Endodermal cell (in vitro differentiated cells): ENCODE data around the gene DRD1. TPM values are rescaled to one million over a fixed set of nuclear protein-coding genes. Genes with fewer than 3 reads are reported as not detected.
"Not testable (repeated sequence)": the region's sequence is repeated elsewhere in the genome, so short reads cannot be mapped to it uniquely, and the experiment has no call there.

Experiments used
- DNase-seq: peaks from one replicate; pipeline ENCODE4 v3.0.0-alpha.2; 2017
- H3K27ac ChIP-seq: 2 replicates; pipeline ENCODE4 v1.5.1; 2013; ENCODE audit warnings: mild to moderate bottlenecking, low read depth, low read length, moderate library complexity
- H3K27me3 ChIP-seq: 2 replicates; pipeline ENCODE4 v1.6.1; 2013; ENCODE audit warnings: mild to moderate bottlenecking, low read length, moderate library complexity; ENCODE audit not compliant: insufficient read depth, control insufficient read depth, poor library complexity, severe bottlenecking
- H3K36me3 ChIP-seq: 2 replicates; pipeline ENCODE4 v1.7.0; 2013; ENCODE audit warnings: mild to moderate bottlenecking, low read length, moderate library complexity; ENCODE audit not compliant: control insufficient read depth, insufficient read depth
- H3K4me1 ChIP-seq: one replicate; pipeline ENCODE4 v1.7.0; 2013; ENCODE audit warnings: low read length; ENCODE audit not compliant: control insufficient read depth, insufficient read depth
- H3K4me3 ChIP-seq: 2 replicates; pipeline ENCODE4 v1.5.1; 2013; ENCODE audit warnings: mild to moderate bottlenecking, low read length, moderate library complexity
- H3K9ac ChIP-seq: 2 replicates; pipeline ENCODE4 v1.6.1; 2013; ENCODE audit warnings: mild to moderate bottlenecking, low read length, moderate library complexity; ENCODE audit not compliant: poor library complexity, severe bottlenecking; ENCODE audit errors: extremely low read depth
- H3K9me3 ChIP-seq: 2 replicates; pipeline ENCODE4 v1.6.1; 2013; ENCODE audit warnings: mild to moderate bottlenecking, low read length, moderate library complexity; ENCODE audit not compliant: control insufficient read depth
- H3K27ac Mint-ChIP-seq: 2 replicates; pipeline ENCODE4 v1.8.0; 2020; ENCODE audit warnings: mixed read lengths
- H3K27me3 Mint-ChIP-seq: 2 replicates; pipeline ENCODE4 v1.8.0; 2021; ENCODE audit warnings: mild to moderate bottlenecking, mixed read lengths; ENCODE audit not compliant: insufficient read depth
- H3K36me3 Mint-ChIP-seq: 2 replicates; pipeline ENCODE4 v1.8.0; 2020; ENCODE audit warnings: low read depth, mixed read lengths
- H3K4me1 Mint-ChIP-seq: 2 replicates; pipeline ENCODE4 v1.8.0; 2020; ENCODE audit warnings: mixed read lengths
- H3K4me3 Mint-ChIP-seq: 2 replicates; pipeline ENCODE4 v1.8.0; 2020; ENCODE audit warnings: mild to moderate bottlenecking, moderate library complexity, mixed read lengths
- H3K9me3 Mint-ChIP-seq: 2 replicates; pipeline ENCODE4 v1.8.0; 2020; ENCODE audit warnings: mild to moderate bottlenecking, mixed read lengths
- CTCF ChIP-seq: fragments of 200-600 bp; sonication (generic); conservative IDR thresholded peaks from 2 replicates; pipeline ENCODE4 v1.5.0; 2021; ENCODE audit warnings: antibody characterized with exemption, mild to moderate bottlenecking
- WGBS, 2 experiments: methylation state at CpG; one replicate each; pipeline versions ENCODE4 v1.1.5 to v1.1.7; 2013; ENCODE audit warnings: missing lambda C conversion rate in 2 of 2, mixed read lengths in 1 of 2; ENCODE audit not compliant: insufficient coverage in 1 of 2, insufficient read length in 1 of 2; 5-methylcytosine and 5-hydroxymethylcytosine counted together
- total RNA-seq, 2 donors: library from RNA; stranded (reverse); fragmentation: NEBNext Ultra II Directional in 1 of 2; extraction: Animal tissue kit (Norgen Biotek cat#: 25700) in 1 of 2; gene quantifications; 2 replicates in 1 of 2; 3 replicates in 1 of 2; pipeline ENCODE4 v1.2.1, GENCODE V29; 2021

The DRD1 gene
- total RNA-seq, 2 donors from 2014 or later: 0.53 to 0.59 TPM

GRCh38 chr5:175448276-175448675 is 4.3 kb upstream of the DRD1 start:
- H3K4me1 ChIP-seq: peaks cover 13% of the 10 kb centered on the region
- peak overlapping the region; percentile 30 for H3K4me3 Mint-ChIP-seq
- no peak overlapping the region for H3K9ac ChIP-seq
- no peaks in the 10 kb centered on the region for H3K9me3 ChIP-seq
- TF ChIP-seq CTCF: no peak
- peaks cover 38% of the 10 kb centered on the region for H3K4me1 Mint-ChIP-seq
- no peak for DNase-seq
- peaks cover 22% of the 10 kb centered on the region for H3K27me3 ChIP-seq
- no peaks in the 10 kb centered on the region for H3K36me3 Mint-ChIP-seq
- no peaks in the 10 kb centered on the region for H3K9me3 Mint-ChIP-seq
- H3K4me3 ChIP-seq: peak overlapping the region; percentile 70
- WGBS, 2 experiments: 44 to 71% methylated on average over 1 to 3 of the region's 3 CpGs
- no peaks in the 10 kb centered on the region for H3K36me3 ChIP-seq
- H3K27ac ChIP-seq: no peak overlapping the region
- peaks cover 28% of the 10 kb centered on the region for H3K27me3 Mint-ChIP-seq
- peak overlapping the region; percentile 8 for H3K27ac Mint-ChIP-seq

- peaks cover 29% of the 10 kb centered on the region for H3K27me3 ChIP-seq
- no peaks in the 10 kb centered on the region for H3K9me3 Mint-ChIP-seq
- peak overlapping the region; percentile 13 for H3K27ac Mint-ChIP-seq
- H3K4me1 ChIP-seq: peaks cover 13% of the 10 kb centered on the region
- DNase-seq: no peak
- H3K4me3 ChIP-seq: peak overlapping the region; percentile 70
- H3K36me3 Mint-ChIP-seq: no peaks in the 10 kb centered on the region
- no peaks in the 10 kb centered on the region for H3K9me3 ChIP-seq
- H3K4me1 Mint-ChIP-seq: peaks cover 40% of the 10 kb centered on the region
- WGBS, 2 experiments: 20 to 25% methylated on average over 1 to 2 of the region's 2 CpGs
- TF ChIP-seq CTCF: no peak
- H3K36me3 ChIP-seq: no peaks in the 10 kb centered on the region
- no peak overlapping the region for H3K27ac ChIP-seq
- peak overlapping the region; percentile 30 for H3K4me3 Mint-ChIP-seq
- H3K9ac ChIP-seq: no peak overlapping the region
- peaks cover 33% of the 10 kb centered on the region for H3K27me3 Mint-ChIP-seq
Observed at GRCh38 chr5:175447571-175447970, 3.6 kb upstream of the DRD1 start.

GRCh38 chr5:175446378-175446777 is 2.4 kb upstream of the DRD1 start:
- WGBS, 2 experiments: 92 to 95% methylated on average over 9 to 14 of the region's 14 CpGs
- not testable (repeated sequence) for H3K9me3 ChIP-seq, H3K4me3 ChIP-seq, H3K27ac ChIP-seq, DNase-seq, H3K9me3 Mint-ChIP-seq, H3K36me3 ChIP-seq, H3K9ac ChIP-seq, H3K36me3 Mint-ChIP-seq, H3K4me3 Mint-ChIP-seq
- Histone ChIP-seq H3K4me1 (peaks cover 13% of the 10 kb centered on the region), H3K27me3 (peaks cover 38% of the 10 kb centered on the region)
- Mint-ChIP-seq H3K27me3 (peaks cover 45% of the 10 kb centered on the region), H3K4me1 (peaks cover 35% of the 10 kb centered on the region), H3K27ac (peak overlapping the region; percentile 31)

- 71 to 81% methylated on average over 29 to 37 of the region's 37 CpGs for WGBS, 2 experiments
- DNase-seq: no peak
- Mint-ChIP-seq H3K4me3 (peak overlapping the region; percentile 56), H3K9me3 (no peaks in the 10 kb centered on the region), H3K4me1 (peaks cover 36% of the 10 kb centered on the region), H3K27ac (no peak overlapping the region), H3K27me3 (peaks cover 48% of the 10 kb centered on the region), H3K36me3 (no peaks in the 10 kb centered on the region)
- Histone ChIP-seq H3K36me3 (no peaks in the 10 kb centered on the region), H3K9me3 (no peaks in the 10 kb centered on the region), H3K9ac (no peak overlapping the region), H3K4me1 (peaks cover 13% of the 10 kb centered on the region), H3K4me3 (peak overlapping the region; percentile 81), H3K27ac (no peak overlapping the region), H3K27me3 (peaks cover 40% of the 10 kb centered on the region)
- TF ChIP-seq CTCF: peak; percentile 44
Observed at GRCh38 chr5:175444905-175445456, 999 bp upstream of the DRD1 start.
